Activated T-cell treated with anti-CD3 and anti-CD28 coated beads for 4 hours (primary cell): ENCODE results near the gene AADACL4.

Experiments used
- DNase-seq: peaks from one replicate; pipeline ENCODE4 v3.0.0-alpha.2; 2020

The AADACL4 gene

GRCh38 chr1:12643785-12644184 lies at the start of gene AADACL4:
TSS of gene AADACL4 (plus strand) at chr1:12644085. CDS start at chr1:12644547, 462 bp downstream.
- no peak for DNase-seq

- DNase-seq: no peak
Observed at GRCh38 chr1:12594490-12594889, 49.4 kb upstream of the AADACL4 start.

- DNase-seq: no peak
Observed at GRCh38 chr1:12594966-12595756, 48.7 kb upstream of the AADACL4 start.

GRCh38 chr1:12595757-12596006 lies 48.2 kb upstream of the AADACL4 start:
- no peak for DNase-seq

- DNase-seq: no peak
Observed at GRCh38 chr1:12596007-12596821, 47.7 kb upstream of the AADACL4 start.

GRCh38 chr1:12597792-12598191 lies 46.1 kb upstream of the AADACL4 start:
- no peak for DNase-seq

GRCh38 chr1:12598974-12599373 lies 44.9 kb upstream of the AADACL4 start:
- DNase-seq: no peak

GRCh38 chr1:12599657-12600056 lies 44.2 kb upstream of the AADACL4 start:
- DNase-seq: no peak

GRCh38 chr1:12600335-12600734 lies 43.5 kb upstream of the AADACL4 start:
- no peak for DNase-seq

GRCh38 chr1:12600880-12601633 lies 42.8 kb upstream of the AADACL4 start:
- DNase-seq: peak; percentile 45

GRCh38 chr1:12601700-12602658 lies 41.9 kb upstream of the AADACL4 start:
- no peak for DNase-seq

GRCh38 chr1:12602659-12603024 lies 41.2 kb upstream of the AADACL4 start:
- no peak for DNase-seq

- no peak for DNase-seq
Observed at GRCh38 chr1:12603224-12603623, 40.7 kb upstream of the AADACL4 start.

- peak; percentile 45 for DNase-seq
Observed at GRCh38 chr1:12604114-12604874, 39.6 kb upstream of the AADACL4 start.

- no peak for DNase-seq
Observed at GRCh38 chr1:12604986-12605385, 38.9 kb upstream of the AADACL4 start.

- no peak for DNase-seq
Observed at GRCh38 chr1:12607263-12607662, 36.6 kb upstream of the AADACL4 start.

- DNase-seq: no peak
Observed at GRCh38 chr1:12608311-12608957, 35.5 kb upstream of the AADACL4 start.

- DNase-seq: no peak
Observed at GRCh38 chr1:12609469-12610003, 34.3 kb upstream of the AADACL4 start.

GRCh38 chr1:12610305-12610935 lies 33.5 kb upstream of the AADACL4 start:
- DNase-seq: no peak

GRCh38 chr1:12610941-12611340 lies 32.9 kb upstream of the AADACL4 start:
- DNase-seq: no peak
